ENCODE data around the gene CATSPER4. TPM values are rescaled to one million over a fixed set of nuclear protein-coding genes. Genes with fewer than 3 reads are reported as not detected.

CATSPER4 gene
- total RNA-seq, 1 donor from 2014 or later = 0.29 TPM

GRCh38 chr1:26210147-26210870, 19.9 kb downstream of the CATSPER4 start:
- no peak overlapping the region for H3K27ac Mint-ChIP-seq
- no peaks in the 10 kb centered on the region for H3K36me3 Mint-ChIP-seq

GRCh38 chr1:26212726-26213125, 22.3 kb downstream of the CATSPER4 start:
- Mint-ChIP-seq H3K4me1 (no peaks in the 10 kb centered on the region), H3K9me3 (no peaks in the 10 kb centered on the region), H3K27me3 (ENCODE audit: low read depth) (no peaks in the 10 kb centered on the region), H3K36me3 (no peaks in the 10 kb centered on the region), H3K4me3 (no peak overlapping the region), H3K27ac (no peak overlapping the region)
- no peak for TF ChIP-seq CTCF (IDR thresholded peaks at IDR 0.05; ENCODE audit: unreplicated experiment)
- no peak for DNase-seq (ENCODE audit: low spot score in 2 of 2, unreplicated experiment in 2 of 2)

More at GRCh38 chr1:26210147-26210870, 19.9 kb downstream of the CATSPER4 start:
- TF ChIP-seq CTCF (IDR thresholded peaks at IDR 0.05; ENCODE audit: unreplicated experiment) = no peak
- Mint-ChIP-seq H3K4me3 (no peak overlapping the region), H3K9me3 (no peaks in the 10 kb centered on the region), H3K4me1 (no peaks in the 10 kb centered on the region), H3K27me3 (ENCODE audit: low read depth) (no peaks in the 10 kb centered on the region)
- DNase-seq (ENCODE audit: low spot score in 2 of 2, unreplicated experiment in 2 of 2) = no peak

- H3K27ac Mint-ChIP-seq = no peak overlapping the region
Measured at GRCh38 chr1:26213335-26213905, 23.0 kb downstream of the CATSPER4 start.

GRCh38 chr1:26215246-26215645, 24.8 kb downstream of the CATSPER4 start:
- no peaks in the 10 kb centered on the region for H3K9me3 Mint-ChIP-seq
- no peak overlapping the region for H3K4me3 Mint-ChIP-seq
- peaks cover under 1% of the 10 kb centered on the region for H3K4me1 Mint-ChIP-seq
- TF ChIP-seq CTCF (IDR thresholded peaks at IDR 0.05; ENCODE audit: unreplicated experiment) = no peak
- H3K36me3 Mint-ChIP-seq = no peaks in the 10 kb centered on the region
- H3K27me3 Mint-ChIP-seq (ENCODE audit: low read depth) = no peaks in the 10 kb centered on the region
- H3K27ac Mint-ChIP-seq = no peak overlapping the region
- DNase-seq (ENCODE audit: low spot score in 2 of 2, unreplicated experiment in 2 of 2) = no peak

More at GRCh38 chr1:26213335-26213905, 23.0 kb downstream of the CATSPER4 start:
- no peak for TF ChIP-seq CTCF (IDR thresholded peaks at IDR 0.05; ENCODE audit: unreplicated experiment)
- no peaks in the 10 kb centered on the region for H3K27me3 Mint-ChIP-seq (ENCODE audit: low read depth)
- no peak overlapping the region for H3K4me3 Mint-ChIP-seq
- H3K36me3 Mint-ChIP-seq = no peaks in the 10 kb centered on the region
- DNase-seq (ENCODE audit: low spot score in 2 of 2, unreplicated experiment in 2 of 2) = no peak
- H3K9me3 Mint-ChIP-seq = no peaks in the 10 kb centered on the region
- H3K4me1 Mint-ChIP-seq = no peaks in the 10 kb centered on the region

GRCh38 chr1:26218906-26219494, 28.6 kb downstream of the CATSPER4 start:
- no peaks in the 10 kb centered on the region for H3K9me3 Mint-ChIP-seq
- peaks cover 3% of the 10 kb centered on the region for H3K4me1 Mint-ChIP-seq
- no peak for DNase-seq (ENCODE audit: low spot score in 2 of 2, unreplicated experiment in 2 of 2)
- no peaks in the 10 kb centered on the region for H3K27me3 Mint-ChIP-seq (ENCODE audit: low read depth)
- H3K4me3 Mint-ChIP-seq = no peak overlapping the region
- H3K27ac Mint-ChIP-seq = no peak overlapping the region
- no peak for TF ChIP-seq CTCF (IDR thresholded peaks at IDR 0.05; ENCODE audit: unreplicated experiment)
- no peaks in the 10 kb centered on the region for H3K36me3 Mint-ChIP-seq

Measured in mesothelial cell of epicardium (in vitro differentiated cells).